Stomach (tissue), 9 donors: ENCODE data around the gene C17orf67. TPM values are rescaled to one million over a fixed set of nuclear protein-coding genes. Genes with fewer than 3 reads are reported as not detected.

Experiments
- DNase-seq, 2 donors: peaks; one replicate each; pipeline versions ENCODE4 v3.0.0 to v3.0.0-alpha.2; 2013 to 2019
- H3K27ac ChIP-seq, 5 donors: fragments of 200-600 bp in 4 of 5; sonication (generic) in 4 of 5; one replicate each; pipeline ENCODE4 v1.5.1; 2013 to 2019; ENCODE audit warnings: mild to moderate bottlenecking in 1 of 5, moderate library complexity in 1 of 5
- H3K27me3 ChIP-seq, 3 donors: fragments of 200-600 bp; sonication (generic); one replicate each; pipeline ENCODE4 v1.5.1; 2017 to 2019; ENCODE audit warnings: mixed run types in 1 of 3
- H3K36me3 ChIP-seq, 4 donors: fragments of 200-600 bp; sonication (generic); 1 replicate in 3 of 4; 2 replicates in 1 of 4; pipeline ENCODE4 v1.5.1; 2016 to 2019
- H3K4me1 ChIP-seq, 4 donors: fragments of 200-600 bp; sonication (generic); one replicate each; pipeline ENCODE4 v1.5.1; 2016 to 2019
- H3K4me3 ChIP-seq, 4 donors: fragments of 200-600 bp; sonication (generic) in 3 of 4; one replicate each; pipeline ENCODE4 v1.5.1; 2016 to 2019; ENCODE audit warnings: mild to moderate bottlenecking in 1 of 4
- H3K9me3 ChIP-seq, 4 donors: fragments of 200-600 bp; sonication (generic); one replicate each; pipeline ENCODE4 v1.5.1; 2016 to 2019
- EP300 ChIP-seq: sonication (generic); formaldehyde crosslinking; IDR thresholded peaks from one replicate; pipeline ENCODE4 v1.6.1; 2017; ENCODE audit warnings: antibody characterized with exemption
- POLR2A ChIP-seq, 4 donors: fragments of 450-650 bp; IDR thresholded peaks; one replicate each; pipeline ENCODE4 v1.6.1; 2016; ENCODE audit warnings: antibody characterized with exemption in 4 of 4, control low read depth in 2 of 4, mild to moderate bottlenecking in 1 of 4, moderate library complexity in 1 of 4
- POLR2AphosphoS5 ChIP-seq, 3 donors: sonication (generic); formaldehyde crosslinking; IDR thresholded peaks; one replicate each; pipeline ENCODE4 v1.6.1; 2016; ENCODE audit warnings: antibody characterized with exemption in 3 of 3
- WGBS, 5 donors: extraction: QIAGEN DNeasy Blood & Tissue Kit in 3 of 5; methylation state at CpG; one replicate each; pipeline versions ENCODE4 v1.1.5 to v1.1.7; 2013 to 2018; 5-methylcytosine and 5-hydroxymethylcytosine counted together
- intact Hi-C: fragments of 100-400 bp; cut with DNase I; formaldehyde crosslinking; loops from one replicate; pipeline ENCODE4 v1.15.1; 2023; ENCODE audit warnings: low total_unique reads
- polyA plus RNA-seq, 3 donors: library from polyadenylated mRNA; stranded (reverse); fragments of 200-250 nt; gene quantifications; one replicate each; pipeline ENCODE4 v1.2.3, GENCODE V29; 2013
- total RNA-seq, 5 donors: library from RNA; depleted of rRNA; stranded (reverse); fragments of >200 nt; gene quantifications; one replicate each; pipeline versions ENCODE4 v1.1.0 to v1.2.3, GENCODE V29; 2014 to 2016
- TF ChIP-seq, protein P1 (sequence below), 7 experiments: fragments of 450-650 bp in 4 of 7; fragments of 200-600 bp in 3 of 7; sonication (generic) in 3 of 7; IDR thresholded peaks; one replicate each; pipeline ENCODE4 v1.5.1; 2016 to 2019; ENCODE audit warnings: antibody characterized with exemption in 7 of 7, control low read depth in 2 of 7, mild to moderate bottlenecking in 1 of 7
- donor health status: healthy with polysubstance abuse.
- donor health status: Bipolar disorder and iron deficiency.
- donor health status: healthy.

C17orf67 gene
- total and polyA plus RNA-seq, 8 donors: 0.72 to 4.6 (median 1.5) TPM; not detected in 2

DNA sequence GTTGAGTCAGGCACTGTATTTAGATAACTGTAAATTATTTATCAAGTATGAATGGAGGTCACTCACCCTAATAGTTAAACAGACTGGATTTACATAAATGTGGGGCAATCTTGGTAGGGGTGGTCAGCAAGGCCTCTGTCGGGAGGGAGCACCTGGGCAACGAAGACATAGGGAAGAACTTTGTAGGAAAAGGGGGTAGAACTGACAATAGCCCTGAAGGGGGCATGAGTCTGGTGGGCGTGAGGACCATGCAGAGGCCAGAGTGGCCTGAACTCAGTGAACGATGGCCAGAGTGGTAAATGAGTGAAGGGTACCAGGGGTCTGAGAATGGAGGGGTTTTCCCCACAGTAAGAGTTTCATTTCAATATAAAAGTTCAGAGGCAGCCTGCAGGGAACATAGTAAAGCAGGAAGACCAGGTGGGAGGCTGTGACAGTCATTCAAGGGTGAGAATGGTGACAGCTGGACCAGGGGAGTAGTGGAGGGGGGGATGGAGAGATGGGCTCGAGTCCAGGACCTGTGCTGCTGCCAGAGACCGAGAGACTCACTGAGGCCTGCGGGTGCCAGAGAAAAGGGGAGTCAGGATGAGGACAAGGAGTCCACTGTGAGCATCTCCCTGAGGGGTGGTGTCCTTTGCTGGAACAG is 2.9 kb downstream of the C17orf67 start:
- DNase-seq: no peak
- intact Hi-C loops: no loop called here
- H3K4me3 ChIP-seq: no peak overlapping the region
- no peak for TF ChIP-seq POLR2AphosphoS5 (IDR thresholded peaks at IDR 0.05)
- TF ChIP-seq EP300: no peak
- TF ChIP-seq, protein P1, sequence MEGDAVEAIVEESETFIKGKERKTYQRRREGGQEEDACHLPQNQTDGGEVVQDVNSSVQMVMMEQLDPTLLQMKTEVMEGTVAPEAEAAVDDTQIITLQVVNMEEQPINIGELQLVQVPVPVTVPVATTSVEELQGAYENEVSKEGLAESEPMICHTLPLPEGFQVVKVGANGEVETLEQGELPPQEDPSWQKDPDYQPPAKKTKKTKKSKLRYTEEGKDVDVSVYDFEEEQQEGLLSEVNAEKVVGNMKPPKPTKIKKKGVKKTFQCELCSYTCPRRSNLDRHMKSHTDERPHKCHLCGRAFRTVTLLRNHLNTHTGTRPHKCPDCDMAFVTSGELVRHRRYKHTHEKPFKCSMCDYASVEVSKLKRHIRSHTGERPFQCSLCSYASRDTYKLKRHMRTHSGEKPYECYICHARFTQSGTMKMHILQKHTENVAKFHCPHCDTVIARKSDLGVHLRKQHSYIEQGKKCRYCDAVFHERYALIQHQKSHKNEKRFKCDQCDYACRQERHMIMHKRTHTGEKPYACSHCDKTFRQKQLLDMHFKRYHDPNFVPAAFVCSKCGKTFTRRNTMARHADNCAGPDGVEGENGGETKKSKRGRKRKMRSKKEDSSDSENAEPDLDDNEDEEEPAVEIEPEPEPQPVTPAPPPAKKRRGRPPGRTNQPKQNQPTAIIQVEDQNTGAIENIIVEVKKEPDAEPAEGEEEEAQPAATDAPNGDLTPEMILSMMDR (IDR thresholded peaks at IDR 0.05): no peak
- TF ChIP-seq POLR2A (IDR thresholded peaks at IDR 0.05): no peak
- H3K4me1 ChIP-seq: peaks cover 18 to 39% (median 32%) of the 10 kb centered on the region in 4 donors
- H3K36me3 ChIP-seq: peaks cover 0 to 4% (median 0%) of the 10 kb centered on the region in 4 donors
- no peaks in the 10 kb centered on the region for H3K27me3 ChIP-seq
- 65 to 80% (median 71%) methylated on average over 7 of the region's 7 CpGs for WGBS, 5 donors
- no peaks in the 10 kb centered on the region for H3K9me3 ChIP-seq
- H3K27ac ChIP-seq: no peak overlapping the region

DNA sequence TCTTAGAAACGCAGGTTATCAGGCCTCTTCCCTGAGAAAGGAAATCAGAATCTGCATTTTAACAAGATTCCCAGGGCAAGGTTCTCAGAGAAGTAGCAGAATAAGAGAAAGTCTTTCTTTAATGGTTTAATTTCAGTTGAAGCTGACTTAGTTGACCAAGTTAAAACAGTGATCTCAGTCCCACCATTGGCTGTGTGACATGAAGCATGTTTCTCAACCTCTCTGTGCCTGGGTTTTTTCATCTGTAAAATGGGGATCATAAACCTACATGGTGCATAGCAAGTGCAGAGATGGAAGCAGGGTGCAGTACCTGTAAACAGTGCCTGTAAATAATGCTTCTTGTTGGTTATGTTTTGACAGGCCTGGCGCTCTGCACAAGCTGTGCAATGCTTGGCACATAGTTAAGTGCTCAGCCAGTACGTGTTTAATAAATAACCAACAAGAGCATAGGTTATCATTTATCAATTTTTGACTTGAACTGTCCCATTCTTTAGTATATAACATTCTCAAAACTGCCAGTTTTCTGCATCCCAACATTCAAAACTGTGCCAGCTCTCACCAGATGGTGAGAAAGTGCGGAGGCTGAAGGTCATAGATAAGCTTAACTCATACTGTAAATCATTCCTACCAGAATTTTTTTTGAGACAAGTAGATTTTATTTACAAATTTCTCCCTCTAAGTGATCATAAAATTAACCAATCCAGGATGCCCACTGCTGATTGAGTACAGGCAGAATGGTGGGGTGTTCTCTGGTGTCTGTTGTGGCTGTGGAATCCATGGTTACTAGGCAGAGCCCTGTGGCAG is 6.9 kb downstream of the C17orf67 start:
- no peaks in the 10 kb centered on the region for H3K27me3 ChIP-seq
- no peak overlapping the region for H3K4me3 ChIP-seq
- no peak for DNase-seq
- 64 to 87% (median 67%) methylated on average over 4 of the region's 4 CpGs for whole genome bisulfite sequencing, 5 donors
- intact Hi-C loops: no loop called here
- no peaks in the 10 kb centered on the region for H3K9me3 ChIP-seq
- H3K27ac ChIP-seq: no peak overlapping the region
- H3K36me3 ChIP-seq: peaks cover 0 to 13% (median 0%) of the 10 kb centered on the region in 4 donors
- H3K4me1 ChIP-seq: peaks cover 0 to 14% (median 6%) of the 10 kb centered on the region in 4 donors
- TF ChIP-seq, protein P1 (IDR thresholded peaks at IDR 0.05): no peak
- no peak for TF ChIP-seq EP300
- TF ChIP-seq POLR2A (IDR thresholded peaks at IDR 0.05): no peak
- no peak for TF ChIP-seq POLR2AphosphoS5 (IDR thresholded peaks at IDR 0.05)

DNA sequence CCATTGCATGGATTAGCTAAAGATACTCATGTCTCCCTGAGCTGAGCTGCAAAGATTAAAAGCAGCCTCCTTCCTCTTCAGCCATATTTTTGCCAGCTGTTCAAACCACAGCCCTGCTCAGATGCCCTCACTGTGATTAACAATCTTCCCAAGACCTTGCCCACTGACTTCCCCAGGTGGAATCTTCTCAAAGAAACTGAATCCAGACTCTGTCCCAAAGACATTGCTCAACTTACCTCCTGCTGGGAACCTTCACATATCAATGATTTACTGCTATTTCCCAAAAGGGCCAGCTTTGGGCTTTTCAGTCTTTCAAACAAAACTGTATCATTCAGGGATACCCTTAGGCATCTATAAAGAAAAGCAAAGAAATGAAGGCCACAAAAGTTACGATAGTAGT is 9.2 kb downstream of the C17orf67 start:
- intact Hi-C loops: loop anchor here (5.0 kb wide), 1 partner anchor 113 kb away; no protein-coding TSS in a partner anchor
- no peak overlapping the region for H3K4me3 ChIP-seq

DNA sequence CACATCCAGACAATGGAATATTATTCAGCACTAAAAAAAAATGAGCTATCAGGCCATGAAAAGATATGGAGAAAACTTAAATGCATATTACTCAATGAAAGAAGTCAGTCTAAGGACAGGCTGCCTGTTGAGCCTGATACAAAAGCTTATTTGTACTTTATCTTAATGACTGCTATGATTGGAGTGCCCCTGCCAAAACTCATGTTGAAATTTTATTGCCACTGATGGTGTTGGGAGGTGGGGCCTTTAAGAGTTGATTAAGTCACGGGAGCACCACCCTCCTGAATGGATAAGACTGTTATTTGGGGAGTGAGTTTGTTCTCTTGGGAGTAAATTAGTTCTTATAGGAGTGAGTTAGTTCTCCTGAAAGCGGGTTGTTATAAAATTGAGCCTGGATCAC is 9.9 kb downstream of the C17orf67 start:
- Histone ChIP-seq H3K36me3 (peaks cover 0 to 11% (median 0%) of the 10 kb centered on the region in 4 donors), H3K27ac (no peak overlapping the region), H3K9me3 (no peaks in the 10 kb centered on the region), H3K4me3 (no peak overlapping the region), H3K4me1 (peaks cover 0 to 10% (median 6%) of the 10 kb centered on the region in 4 donors), H3K27me3 (no peaks in the 10 kb centered on the region)
- DNase-seq: no peak
- intact Hi-C loops: loop anchor here (5.0 kb wide), 1 partner anchor 113 kb away; no protein-coding TSS in a partner anchor
- TF ChIP-seq POLR2AphosphoS5 (IDR thresholded peaks at IDR 0.05) (no peak), POLR2A (IDR thresholded peaks at IDR 0.05) (no peak)
- TF ChIP-seq, protein P1 (IDR thresholded peaks at IDR 0.05): no peak
- 44 to 70% (median 57%) methylated on average over 2 of the region's 2 CpGs for WGBS, 5 donors

More for the DNA sequence above, 9.2 kb downstream of the C17orf67 start:
- Histone ChIP-seq H3K36me3 (peaks cover 0 to 13% (median 0%) of the 10 kb centered on the region in 4 donors), H3K9me3 (no peaks in the 10 kb centered on the region), H3K4me1 (peaks cover 0 to 7% (median 4%) of the 10 kb centered on the region in 4 donors), H3K27me3 (no peaks in the 10 kb centered on the region), H3K27ac (no peak overlapping the region)
- 95 to 100% (median 100%) methylated on average over 1 of the region's 1 CpG for WGBS, 5 donors
- no peak for TF ChIP-seq EP300
- TF ChIP-seq, protein P1 (IDR thresholded peaks at IDR 0.05): no peak
- TF ChIP-seq POLR2AphosphoS5 (IDR thresholded peaks at IDR 0.05): no peak
- TF ChIP-seq POLR2A (IDR thresholded peaks at IDR 0.05): no peak
- DNase-seq: no peak
